GM18498 (cell line): ENCODE results near the gene MBD6.
A peak's percentile ranks its signal among the peaks of the same experiment; 100 is the strongest.

ENCODE experiments used
- ATAC-seq: cut with Tn5 transposase; IDR thresholded peaks from one replicate; pipeline ENCODE4 v1.9.1; 2021; ENCODE audit warnings: mild to moderate bottlenecking, moderate library complexity; ENCODE audit not compliant: unreplicated experiment

MBD6 gene, protein sequence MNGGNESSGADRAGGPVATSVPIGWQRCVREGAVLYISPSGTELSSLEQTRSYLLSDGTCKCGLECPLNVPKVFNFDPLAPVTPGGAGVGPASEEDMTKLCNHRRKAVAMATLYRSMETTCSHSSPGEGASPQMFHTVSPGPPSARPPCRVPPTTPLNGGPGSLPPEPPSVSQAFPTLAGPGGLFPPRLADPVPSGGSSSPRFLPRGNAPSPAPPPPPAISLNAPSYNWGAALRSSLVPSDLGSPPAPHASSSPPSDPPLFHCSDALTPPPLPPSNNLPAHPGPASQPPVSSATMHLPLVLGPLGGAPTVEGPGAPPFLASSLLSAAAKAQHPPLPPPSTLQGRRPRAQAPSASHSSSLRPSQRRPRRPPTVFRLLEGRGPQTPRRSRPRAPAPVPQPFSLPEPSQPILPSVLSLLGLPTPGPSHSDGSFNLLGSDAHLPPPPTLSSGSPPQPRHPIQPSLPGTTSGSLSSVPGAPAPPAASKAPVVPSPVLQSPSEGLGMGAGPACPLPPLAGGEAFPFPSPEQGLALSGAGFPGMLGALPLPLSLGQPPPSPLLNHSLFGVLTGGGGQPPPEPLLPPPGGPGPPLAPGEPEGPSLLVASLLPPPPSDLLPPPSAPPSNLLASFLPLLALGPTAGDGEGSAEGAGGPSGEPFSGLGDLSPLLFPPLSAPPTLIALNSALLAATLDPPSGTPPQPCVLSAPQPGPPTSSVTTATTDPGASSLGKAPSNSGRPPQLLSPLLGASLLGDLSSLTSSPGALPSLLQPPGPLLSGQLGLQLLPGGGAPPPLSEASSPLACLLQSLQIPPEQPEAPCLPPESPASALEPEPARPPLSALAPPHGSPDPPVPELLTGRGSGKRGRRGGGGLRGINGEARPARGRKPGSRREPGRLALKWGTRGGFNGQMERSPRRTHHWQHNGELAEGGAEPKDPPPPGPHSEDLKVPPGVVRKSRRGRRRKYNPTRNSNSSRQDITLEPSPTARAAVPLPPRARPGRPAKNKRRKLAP

DNA sequence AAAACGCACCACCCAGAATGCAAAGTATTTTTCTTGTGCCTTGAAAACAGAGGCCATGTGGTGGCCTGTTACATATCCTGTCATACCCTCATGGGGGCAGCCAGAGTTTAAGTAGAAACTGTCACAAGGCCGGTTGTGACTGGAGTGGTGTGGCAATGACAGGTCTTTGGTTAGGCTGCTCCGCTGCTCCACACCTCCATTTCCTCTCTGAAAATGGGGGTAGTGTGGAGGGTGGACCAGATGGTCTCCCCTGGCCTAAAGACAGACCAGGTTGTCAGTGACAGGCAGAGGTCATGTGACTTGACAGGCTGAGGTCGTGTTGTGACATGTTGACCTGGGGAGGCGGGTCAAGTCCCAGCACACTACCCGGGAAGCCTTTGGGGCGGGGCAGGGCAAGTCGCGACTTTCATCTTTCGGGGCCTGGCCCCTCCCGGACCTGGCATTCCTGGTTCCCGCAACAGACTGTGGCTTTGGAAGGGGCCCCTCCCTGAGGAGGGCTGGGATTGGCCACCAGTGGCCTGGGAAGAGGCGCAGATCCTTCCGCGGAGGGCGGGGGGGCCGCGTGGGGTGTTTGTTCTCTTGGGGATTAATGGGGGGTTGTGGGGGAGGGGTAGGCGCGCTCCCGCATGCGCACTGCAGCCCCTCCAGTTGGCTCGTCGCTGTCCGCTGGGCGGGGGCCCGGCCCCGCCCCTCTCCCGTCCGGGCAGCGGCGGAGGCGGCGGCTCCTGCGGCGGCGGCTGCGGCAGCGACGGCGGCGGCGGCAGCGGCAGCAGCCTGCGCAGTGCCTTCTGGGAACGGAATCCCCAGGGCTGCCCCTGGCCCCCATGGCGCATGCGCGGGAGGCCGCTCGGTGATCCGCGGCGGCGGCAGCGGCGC, at the start of gene MBD6:
Gene MBD6, plus strand, starts transcription at position 814 of the 876 bp plus-strand sequence. CDS start 1,480 bp downstream, outside the sequence.
- ATAC-seq = peak; percentile 43

DNA sequence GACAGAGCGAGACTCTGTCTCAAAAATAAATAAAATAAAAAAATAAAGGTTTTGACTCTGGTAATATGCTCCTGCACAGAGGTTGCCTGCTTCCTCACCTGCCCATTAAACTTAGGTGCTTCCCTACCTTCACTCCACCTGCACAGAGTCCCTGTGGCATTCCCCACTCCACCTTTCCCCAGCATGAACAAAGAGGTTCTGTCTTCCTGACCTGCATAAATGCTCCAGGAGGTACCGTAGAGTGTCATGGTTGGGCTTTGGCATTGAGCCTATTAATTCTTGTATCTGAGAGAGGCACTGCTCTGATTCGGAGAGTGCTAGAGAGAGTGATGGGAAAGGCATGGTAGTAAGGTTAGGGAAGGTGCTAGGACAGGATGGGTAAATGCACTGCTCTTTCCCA, 49.2 kb upstream of the MBD6 start:
- ATAC-seq = no peak

DNA sequence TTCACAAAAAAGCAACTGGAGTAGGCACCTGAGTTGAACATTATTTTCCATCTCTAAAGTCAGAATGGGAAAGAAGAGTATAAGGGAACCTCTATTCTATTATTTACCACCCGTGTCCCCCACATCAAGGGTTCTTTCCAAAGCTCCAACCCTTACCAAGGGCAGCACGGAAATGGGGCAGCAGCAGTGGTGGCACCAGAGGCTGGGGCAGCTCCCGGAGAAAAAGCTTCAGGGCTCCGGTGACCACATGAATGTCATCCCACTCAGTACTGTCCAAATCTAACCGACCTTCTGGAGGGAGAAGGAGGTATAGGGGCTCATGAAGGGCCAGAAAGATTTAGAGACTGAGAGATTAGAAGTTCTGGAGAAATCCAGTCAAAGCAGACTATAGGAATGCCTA, 48.7 kb upstream of the MBD6 start:
- no peak for ATAC-seq

DNA sequence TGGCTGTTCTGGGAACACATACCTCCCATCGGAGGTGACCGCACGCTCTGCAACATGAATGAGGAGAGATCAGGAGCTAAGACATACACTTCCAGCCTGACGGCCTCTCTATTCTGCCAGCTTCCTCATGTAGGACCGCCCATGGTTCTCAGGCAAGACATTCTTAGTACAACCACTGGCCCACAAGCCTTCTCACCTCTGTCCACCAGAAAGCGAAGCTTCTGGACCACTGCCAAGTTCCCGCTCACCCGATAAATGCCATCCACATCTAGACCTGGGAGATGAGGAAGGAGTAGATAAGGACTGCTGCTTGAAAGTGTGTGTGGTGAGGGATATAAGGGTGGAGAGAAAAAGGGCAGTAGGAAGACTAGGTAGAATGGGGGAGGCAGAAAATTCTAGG, 48.2 kb upstream of the MBD6 start:
- ATAC-seq = no peak

DNA sequence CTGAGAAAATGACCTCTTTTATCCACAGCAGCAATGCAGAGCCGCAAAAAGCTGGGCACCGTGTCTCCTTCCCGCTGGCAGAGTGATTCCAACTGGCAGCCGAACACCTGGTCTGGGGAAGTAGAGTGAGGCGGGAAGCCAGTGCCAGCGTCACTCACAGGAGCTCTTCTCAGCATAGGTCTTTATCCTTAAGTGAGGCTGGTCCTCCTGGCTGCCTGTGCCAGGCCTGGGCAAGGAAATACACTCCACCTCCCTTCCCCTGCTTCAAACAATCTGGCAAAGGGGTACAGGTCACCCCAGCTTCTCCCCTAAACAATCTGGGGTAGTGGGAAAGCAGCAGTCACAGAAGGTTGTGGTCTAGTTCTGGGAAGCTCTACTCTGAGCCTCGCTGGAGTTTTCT, 47.8 kb upstream of the MBD6 start:
- ATAC-seq = no peak

DNA sequence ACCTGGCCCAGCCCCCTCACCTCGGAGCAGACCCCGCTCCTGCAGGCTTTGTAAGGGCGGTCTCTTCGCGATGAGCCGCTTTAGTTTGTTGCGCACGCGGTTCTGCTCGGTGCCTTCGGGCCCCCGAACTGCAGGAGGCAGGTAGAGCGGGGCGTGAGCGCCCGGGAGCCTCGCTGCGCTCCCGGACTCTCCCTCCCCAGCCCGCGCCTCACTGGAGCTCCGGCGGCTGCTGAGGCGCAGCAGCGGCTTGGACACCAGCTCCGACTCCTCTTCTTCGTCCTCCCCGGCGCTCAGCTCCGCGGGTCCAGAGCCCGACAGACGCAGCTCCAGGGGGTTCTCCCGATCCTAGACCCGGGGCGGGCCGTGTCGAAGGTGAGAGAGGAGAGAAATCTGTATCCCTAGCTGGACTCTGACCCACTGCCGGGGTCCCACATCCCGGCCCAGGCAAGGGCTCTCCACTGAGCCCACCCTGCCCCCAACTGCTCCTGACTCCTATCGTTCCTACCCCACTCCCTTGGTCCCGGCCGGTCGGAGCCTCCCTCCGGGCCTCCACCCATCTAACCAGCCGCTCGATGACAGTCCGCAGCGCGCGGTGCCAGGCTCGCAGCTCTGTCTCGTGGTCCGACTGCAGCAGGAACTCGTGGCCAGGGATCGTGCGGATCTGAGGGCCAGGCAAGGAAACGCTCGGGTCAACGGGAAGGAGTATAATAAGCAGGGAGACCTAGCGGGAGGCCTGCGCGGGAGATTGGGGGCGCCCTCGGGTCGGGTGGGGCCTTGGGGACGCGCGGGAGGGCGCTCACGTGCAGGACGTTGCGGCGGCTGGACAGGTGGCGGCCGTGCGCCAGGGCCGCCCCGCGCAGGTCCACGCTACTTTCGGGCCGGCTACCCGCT, 47.1 kb upstream of the MBD6 start:
- ATAC-seq = peak; percentile 4

DNA sequence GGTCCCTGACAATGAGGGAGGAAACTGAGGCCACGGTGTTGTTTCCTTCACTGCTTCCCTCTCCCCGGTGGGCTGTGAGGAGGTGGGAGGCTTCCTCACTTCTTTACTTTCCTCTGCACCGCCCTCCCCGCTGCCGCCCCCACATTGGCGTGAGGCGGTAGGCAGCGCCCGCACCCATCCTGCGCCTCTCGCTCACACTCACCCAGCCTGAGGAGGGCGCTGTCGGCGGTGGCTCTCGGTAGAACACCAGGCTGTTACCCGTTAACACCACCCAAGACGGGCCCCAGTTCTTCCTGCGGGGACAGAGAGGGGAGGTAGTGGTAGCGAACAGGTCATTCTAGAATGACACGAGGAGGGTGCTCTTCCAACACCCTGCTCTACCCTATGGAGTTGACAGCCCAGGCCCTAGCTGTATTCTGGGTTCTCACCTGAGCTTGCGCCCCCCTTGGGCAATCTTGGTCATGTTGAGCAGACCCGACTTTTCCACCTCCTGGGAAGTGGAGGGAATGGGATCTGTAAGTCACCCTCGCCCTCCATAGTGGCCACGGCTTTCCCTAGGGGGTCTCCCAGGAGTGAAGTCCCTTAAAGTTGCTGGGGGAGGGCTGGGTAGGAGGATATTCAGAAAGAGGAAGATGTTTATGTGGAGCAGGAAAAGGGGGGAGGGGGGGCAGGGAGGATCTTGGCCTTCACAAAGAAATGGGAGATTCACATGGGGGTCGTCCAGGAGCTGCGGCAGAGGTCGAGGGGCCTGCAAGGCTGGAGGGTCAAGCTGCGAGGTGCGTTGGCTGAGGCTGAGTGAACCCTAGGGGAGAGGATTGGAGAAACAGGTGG, 46.2 kb upstream of the MBD6 start:
- peak; percentile 39 for ATAC-seq

DNA sequence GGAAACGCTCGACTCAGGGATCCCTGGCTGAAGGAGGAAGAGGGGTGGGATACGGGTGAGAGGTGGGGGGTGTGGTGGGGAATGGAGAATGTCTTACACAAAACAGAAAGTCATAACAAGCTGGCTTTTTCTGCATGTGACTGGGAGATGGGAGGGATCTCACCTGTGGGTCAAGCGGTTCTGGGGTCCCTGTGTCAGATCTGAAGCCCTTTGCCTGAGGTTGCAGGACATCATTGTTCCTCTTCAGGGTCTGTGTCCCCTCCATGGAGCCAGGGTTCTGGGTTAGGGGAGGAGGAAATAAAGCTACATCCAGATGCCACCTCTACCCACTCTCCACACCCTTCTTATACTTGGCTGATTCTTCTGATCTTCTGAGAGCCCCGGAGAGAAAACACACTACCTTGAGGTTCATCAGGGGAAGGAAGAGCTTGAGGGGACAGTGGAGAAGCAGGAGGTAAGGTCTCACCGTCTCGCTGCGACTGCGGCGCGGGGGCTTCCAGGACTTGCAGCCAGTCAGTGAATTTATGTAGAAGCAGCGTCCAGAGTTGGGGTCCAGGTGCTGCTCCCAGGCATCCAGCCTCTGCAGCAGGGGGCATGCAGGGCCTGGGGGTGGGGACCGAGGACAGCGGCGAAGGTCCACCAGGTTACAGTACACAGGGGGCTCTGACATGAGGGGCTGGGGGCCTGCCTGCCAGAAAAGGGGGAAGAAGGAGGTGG, 45.5 kb upstream of the MBD6 start:
- no peak for ATAC-seq

DNA sequence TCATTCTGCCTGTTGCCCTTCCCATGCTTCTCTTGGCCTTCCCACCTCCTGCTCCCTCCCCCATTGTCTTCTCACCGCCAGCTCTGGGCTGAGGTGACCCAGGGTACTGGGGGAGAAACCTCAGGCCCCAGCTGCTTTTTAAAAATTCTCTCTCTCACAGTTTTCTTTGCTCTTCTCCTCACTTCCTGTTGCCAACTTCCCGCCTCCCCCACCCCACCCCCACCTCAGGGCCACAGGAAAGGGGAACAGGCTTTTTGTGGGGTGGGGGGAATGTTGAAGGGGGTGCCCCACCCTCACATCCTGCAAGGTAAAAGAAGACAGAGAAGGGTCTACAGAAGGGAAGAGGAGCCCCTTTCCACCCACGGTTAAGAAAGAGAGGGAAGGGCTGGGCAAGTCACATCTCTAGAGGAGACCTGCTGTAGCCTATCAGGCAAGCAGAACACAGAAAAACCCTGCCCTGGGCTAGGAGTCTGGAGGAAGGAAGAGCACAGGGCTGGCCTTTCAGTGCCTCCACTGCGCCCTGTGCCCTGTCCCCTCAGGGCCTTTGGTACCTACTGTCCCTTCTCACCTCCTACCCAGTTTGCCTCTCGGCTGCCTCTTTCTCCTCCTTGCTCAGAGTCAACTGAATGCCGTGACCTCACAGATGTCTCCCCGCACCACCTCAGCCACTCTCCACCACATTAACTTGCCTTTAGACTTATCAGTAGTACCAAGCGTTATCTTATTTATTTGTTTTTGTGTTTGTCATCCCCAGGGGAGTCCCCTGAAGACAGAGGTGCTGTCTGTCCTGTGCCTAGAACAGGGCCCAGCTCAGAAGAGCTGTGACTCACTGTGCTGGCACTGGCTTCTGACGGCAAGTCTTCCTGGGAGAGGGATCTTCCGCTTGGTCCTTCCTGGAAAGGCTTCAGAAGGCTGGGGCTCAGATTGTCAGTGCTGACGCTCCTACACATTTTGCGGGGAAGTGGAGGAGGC, 44.6 kb upstream of the MBD6 start:
- peak; percentile 47 for ATAC-seq

DNA sequence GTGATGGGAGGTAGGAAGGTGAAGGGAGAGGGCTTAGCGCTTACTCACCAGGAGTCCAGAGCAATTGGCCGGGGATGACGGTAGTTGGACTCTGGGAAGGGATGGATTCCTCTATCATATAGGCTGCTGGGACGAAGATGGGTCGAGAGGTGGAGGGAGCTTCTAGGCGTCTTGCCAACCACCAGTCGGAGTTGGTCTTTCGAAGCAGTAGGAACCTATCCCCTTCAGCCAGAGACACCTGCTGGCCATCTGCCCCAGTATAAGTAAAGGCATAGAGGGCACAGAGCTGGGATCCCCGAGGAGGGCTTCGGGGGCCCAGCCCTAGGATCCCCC, 43.6 kb upstream of the MBD6 start:
- no peak for ATAC-seq

DNA sequence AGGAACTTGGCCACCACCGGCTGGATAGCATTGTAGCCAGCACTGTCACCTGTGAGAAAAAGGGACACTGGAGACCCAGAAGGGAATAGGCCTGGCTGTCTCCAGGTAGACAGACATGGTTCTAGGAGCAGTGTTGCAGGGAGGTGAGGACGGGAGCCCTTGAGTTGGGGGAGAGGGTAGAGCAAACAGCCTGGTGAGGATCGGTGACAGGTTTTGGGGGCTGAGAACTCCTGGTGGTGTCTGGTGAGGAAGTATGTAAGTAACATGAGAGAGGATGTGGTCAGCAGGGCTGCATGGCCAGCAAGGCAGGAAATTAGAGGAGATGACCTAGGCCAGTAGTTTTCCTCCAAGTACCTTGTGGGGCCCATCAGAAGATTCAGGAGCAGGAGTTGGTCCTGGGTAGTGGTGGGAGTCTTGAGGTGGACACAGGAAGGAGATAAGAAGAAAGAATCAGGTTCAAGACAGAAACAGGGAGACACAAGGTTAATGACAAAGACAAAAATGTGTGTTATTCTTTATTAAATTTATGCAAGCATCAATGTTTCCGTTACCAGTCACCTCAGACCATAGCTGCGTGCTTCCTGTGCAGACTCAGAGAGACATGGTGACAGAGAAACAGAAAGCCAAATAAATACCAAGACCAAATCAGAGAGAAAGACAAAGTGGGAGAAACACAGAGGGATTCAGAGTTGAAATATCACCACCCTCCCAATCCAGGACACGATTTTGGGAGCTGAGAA, 43.1 kb upstream of the MBD6 start, which contains the start of gene ARHGAP9:
Gene ARHGAP9, minus strand, starts transcription at position 491 of the 740 bp plus-strand sequence. Its CDS starts 460 bp downstream, at position 31.
- ATAC-seq = no peak

DNA sequence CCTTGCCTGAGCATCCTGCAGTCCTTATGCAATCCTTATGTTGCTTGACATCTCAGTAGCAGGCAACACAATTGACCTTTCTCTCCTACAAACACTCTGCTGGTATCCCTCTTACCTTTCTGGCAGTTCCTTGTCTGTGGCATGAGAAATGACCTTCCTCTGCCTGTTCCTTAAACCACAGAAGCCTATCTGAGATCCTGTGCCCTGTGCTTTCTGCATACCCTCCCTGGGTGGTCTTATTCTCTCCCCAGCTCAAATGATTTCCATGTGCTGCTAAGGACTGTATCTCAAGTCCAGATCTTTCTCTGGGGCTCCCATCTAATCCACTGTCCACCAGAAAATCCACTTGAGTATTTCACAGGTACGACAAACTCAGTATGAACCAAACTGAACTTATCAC, 41.0 kb upstream of the MBD6 start:
- ATAC-seq = no peak

DNA sequence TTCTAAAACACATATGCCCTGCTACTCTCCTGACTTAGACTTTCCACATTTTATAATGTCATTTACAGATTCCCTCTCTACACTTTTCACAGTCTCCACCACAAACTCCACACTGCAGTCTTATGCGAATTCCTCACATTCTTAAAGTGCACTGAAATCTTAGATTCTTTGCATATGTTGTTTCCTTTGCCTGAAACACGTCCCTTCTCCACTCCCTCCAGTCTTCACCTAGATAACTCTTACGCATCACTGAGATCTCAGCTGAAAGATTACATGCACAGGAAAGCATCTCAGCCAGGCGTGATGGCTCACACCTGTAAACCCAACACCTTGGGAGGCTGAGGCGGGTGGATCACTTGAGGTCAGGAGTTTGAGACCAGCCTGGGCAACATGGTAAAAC, 39.2 kb upstream of the MBD6 start:
- ATAC-seq = no peak

DNA sequence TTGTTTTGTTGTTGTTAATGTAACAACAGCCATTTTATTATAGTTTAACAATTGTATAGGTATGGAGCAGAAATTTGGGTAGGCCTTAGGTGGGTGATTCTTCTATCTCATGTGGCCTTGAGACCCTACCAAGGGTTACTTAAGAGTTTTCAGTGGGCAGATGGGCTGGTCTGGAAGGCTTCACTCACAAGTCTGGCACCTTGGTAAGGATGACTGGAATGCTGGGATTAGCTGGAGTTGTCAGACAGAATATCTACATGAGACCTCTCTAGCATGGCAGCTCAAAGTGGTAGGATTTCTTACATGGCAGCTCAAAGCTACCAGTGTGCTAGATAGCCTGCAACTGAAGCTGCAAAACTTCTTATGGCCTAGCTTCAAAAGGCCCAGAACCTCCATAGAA, 36.9 kb upstream of the MBD6 start:
- no peak for ATAC-seq

DNA sequence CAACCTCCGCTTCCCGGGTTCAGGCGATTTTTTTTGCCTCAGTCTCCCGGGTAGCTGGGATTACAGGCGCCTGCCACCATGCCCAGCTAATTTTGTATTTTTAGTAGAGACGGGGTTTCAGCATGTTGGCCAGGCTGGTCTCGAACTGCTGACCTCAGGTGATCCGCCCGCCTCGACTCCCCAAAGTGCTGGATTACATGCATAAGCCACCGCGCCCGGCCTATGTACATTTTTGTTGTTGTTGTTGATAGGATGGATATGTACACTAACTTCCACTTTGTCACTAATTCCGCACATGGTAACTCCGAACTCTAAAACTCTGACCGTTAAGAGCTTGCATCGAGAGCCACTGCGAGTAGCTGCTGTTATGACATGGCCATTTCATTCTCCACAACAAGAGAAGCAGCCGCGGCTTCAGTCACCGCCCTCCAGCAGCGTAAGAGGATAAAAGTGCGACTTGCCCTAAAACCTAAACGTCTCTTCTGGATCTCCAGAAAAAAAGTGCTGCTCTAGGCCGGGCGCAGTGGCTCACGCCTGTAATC, 35.5 kb upstream of the MBD6 start:
- no peak for ATAC-seq
